Transverse colon (tissue), 4 donors: ENCODE results near the gene SULT4A1. TPM values are rescaled to one million over a fixed set of nuclear protein-coding genes. Genes with fewer than 3 reads are reported as not detected.

Experiments used
- DNase-seq: peaks from one replicate; pipeline ENCODE4 v3.0.0-alpha.2; 2019
- H3K27ac ChIP-seq, 4 donors: fragments of 200-600 bp; sonication (generic); 2 replicates each; pipeline ENCODE4 v1.5.1; 2016 to 2018; ENCODE audit warnings: inconsistent platforms in 4 of 4
- H3K27me3 ChIP-seq: fragments of 200-600 bp; sonication (generic); 2 replicates; pipeline ENCODE4 v1.5.1; 2017; ENCODE audit warnings: inconsistent platforms
- H3K36me3 ChIP-seq, 4 donors: fragments of 200-600 bp; sonication (generic); 2 replicates each; pipeline ENCODE4 v1.5.1; 2017 to 2019; ENCODE audit warnings: inconsistent platforms in 4 of 4
- H3K4me1 ChIP-seq, 4 donors: fragments of 200-600 bp; sonication (generic); 2 replicates each; pipeline ENCODE4 v1.5.1; 2017 to 2020; ENCODE audit warnings: inconsistent platforms in 4 of 4
- H3K4me3 ChIP-seq, 4 donors: fragments of 200-600 bp; sonication (generic); 1 replicate in 1 of 4; 2 replicates in 3 of 4; pipeline versions ENCODE4 v1.5.1 to v1.6.1; 2017 to 2019; ENCODE audit warnings: inconsistent platforms in 4 of 4
- H3K9me3 ChIP-seq, 2 donors: fragments of 200-600 bp; sonication (generic); 2 replicates each; pipeline ENCODE4 v1.5.1; 2017 to 2019; ENCODE audit warnings: inconsistent platforms in 2 of 2
- EP300 ChIP-seq: sonication (generic); formaldehyde crosslinking; IDR thresholded peaks from one replicate; pipeline ENCODE4 v1.6.1; 2017; ENCODE audit warnings: antibody characterized with exemption, low read depth
- POLR2A ChIP-seq: fragments of 450-650 bp; IDR thresholded peaks from one replicate; pipeline ENCODE4 v1.6.1; 2016; ENCODE audit warnings: antibody characterized with exemption, mild to moderate bottlenecking, moderate library complexity
- POLR2AphosphoS5 ChIP-seq, 3 donors: sonication (generic); formaldehyde crosslinking; IDR thresholded peaks; one replicate each; pipeline ENCODE4 v1.6.1; 2016; ENCODE audit warnings: antibody characterized with exemption in 3 of 3
- WGBS, 2 donors: methylation state at CpG; one replicate each; pipeline ENCODE4 v1.1.5; 2018; ENCODE audit warnings: low coverage in 1 of 2; 5-methylcytosine and 5-hydroxymethylcytosine counted together
- in situ Hi-C, 4 donors: fragments of 200-750 bp; cut with MboI; loops; one replicate each; pipeline versions ENCODE4 v1.15.0 to v1.15.1; 2017; ENCODE audit warnings: low sequenced_read_pairs in 3 of 4, low pct_ligation_motif_present in 1 of 4, low pct_unique_long_range_greater_than_20kb in 1 of 4
- intact Hi-C: fragments of 100-400 bp; cut with DNase I; formaldehyde crosslinking; loops from one replicate; pipeline ENCODE4 v1.15.1; 2023; ENCODE audit warnings: low total_unique reads
- total RNA-seq, 4 donors: library from RNA; depleted of rRNA; stranded (reverse); fragments of >200 nt; gene quantifications; one replicate each; pipeline ENCODE4 v1.1.0, GENCODE V29; 2016
- TF ChIP-seq, protein P1 (sequence below), 5 experiments: fragments of 200-600 bp in 3 of 5; fragments of 450-650 bp in 2 of 5; sonication (generic) in 3 of 5; IDR thresholded peaks; 1 replicate in 2 of 5; 2 replicates in 3 of 5; pipeline ENCODE4 v1.5.1; 2016 to 2017; ENCODE audit warnings: antibody characterized with exemption in 5 of 5, inconsistent platforms in 3 of 5, mild to moderate bottlenecking in 2 of 5, moderate library complexity in 1 of 5

The SULT4A1 gene
- total RNA-seq, 4 donors from 2014 or later, result 0.32 to 0.68 TPM; not detected in 2

DNA sequence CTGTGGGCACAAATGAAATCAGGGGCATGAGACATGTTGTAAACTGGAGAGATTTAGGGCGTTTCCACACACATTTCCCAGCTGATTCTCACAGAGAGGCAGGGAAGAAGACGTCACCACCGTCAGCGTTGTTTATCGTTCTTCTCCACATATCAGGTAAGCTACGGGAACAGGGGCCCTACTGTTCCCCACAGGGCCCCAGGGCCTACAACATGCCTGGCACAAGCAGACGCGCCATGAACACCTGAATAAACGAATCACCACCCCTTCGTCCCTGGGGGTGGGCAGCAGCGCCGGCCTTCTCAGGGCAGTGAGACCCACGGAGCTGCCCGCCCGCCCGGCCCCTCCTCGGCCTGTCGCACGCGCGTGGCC is 50.5 kb downstream of the SULT4A1 start:
- Histone ChIP-seq H3K9me3 (no peaks in the 10 kb centered on the region), H3K27ac (peak overlapping the region; percentile 76 to 83 (median 78)), H3K36me3 (no peaks in the 10 kb centered on the region), H3K27me3 (no peaks in the 10 kb centered on the region), H3K4me1 (peaks cover 5 to 18% (median 10%) of the 10 kb centered on the region in 4 donors), H3K4me3 (peak overlapping the region; percentile 60 to 96 (median 74))
- TF ChIP-seq POLR2AphosphoS5 (IDR thresholded peaks at IDR 0.05) (no peak), POLR2A (no peak), EP300 (no peak)
- TF ChIP-seq, protein P1, sequence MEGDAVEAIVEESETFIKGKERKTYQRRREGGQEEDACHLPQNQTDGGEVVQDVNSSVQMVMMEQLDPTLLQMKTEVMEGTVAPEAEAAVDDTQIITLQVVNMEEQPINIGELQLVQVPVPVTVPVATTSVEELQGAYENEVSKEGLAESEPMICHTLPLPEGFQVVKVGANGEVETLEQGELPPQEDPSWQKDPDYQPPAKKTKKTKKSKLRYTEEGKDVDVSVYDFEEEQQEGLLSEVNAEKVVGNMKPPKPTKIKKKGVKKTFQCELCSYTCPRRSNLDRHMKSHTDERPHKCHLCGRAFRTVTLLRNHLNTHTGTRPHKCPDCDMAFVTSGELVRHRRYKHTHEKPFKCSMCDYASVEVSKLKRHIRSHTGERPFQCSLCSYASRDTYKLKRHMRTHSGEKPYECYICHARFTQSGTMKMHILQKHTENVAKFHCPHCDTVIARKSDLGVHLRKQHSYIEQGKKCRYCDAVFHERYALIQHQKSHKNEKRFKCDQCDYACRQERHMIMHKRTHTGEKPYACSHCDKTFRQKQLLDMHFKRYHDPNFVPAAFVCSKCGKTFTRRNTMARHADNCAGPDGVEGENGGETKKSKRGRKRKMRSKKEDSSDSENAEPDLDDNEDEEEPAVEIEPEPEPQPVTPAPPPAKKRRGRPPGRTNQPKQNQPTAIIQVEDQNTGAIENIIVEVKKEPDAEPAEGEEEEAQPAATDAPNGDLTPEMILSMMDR (IDR thresholded peaks at IDR 0.05), result no peak
- in situ Hi-C loops (loop anchor here in 1 of 4 donors (25.0 kb wide), 1 partner anchor 424 kb away; no protein-coding TSS in a partner anchor), intact Hi-C loops (no loop called here)
- 0% methylated on average over 5 to 15 of the region's 21 CpGs for WGBS, 2 donors
- peak; percentile 13 for DNase-seq

- no peak overlapping the region for H3K4me3 ChIP-seq
- H3K9me3 ChIP-seq, result peaks cover 5 to 14% of the 10 kb centered on the region in 2 donors
- WGBS, 2 donors, result 63 to 68% methylated on average over 4 to 5 of the region's 5 CpGs
- intact Hi-C loops, result no loop called here
- no peak overlapping the region for H3K27ac ChIP-seq
- no peaks in the 10 kb centered on the region for H3K27me3 ChIP-seq
- in situ Hi-C loops, result loop anchor here in 1 of 4 donors (25.0 kb wide), 1 partner anchor 416 kb away; no protein-coding TSS in a partner anchor
- DNase-seq, result no peak
- no peaks in the 10 kb centered on the region for H3K36me3 ChIP-seq
- no peak for TF ChIP-seq POLR2AphosphoS5 (IDR thresholded peaks at IDR 0.05)
- TF ChIP-seq POLR2A, result no peak
- no peak for TF ChIP-seq EP300
- TF ChIP-seq, protein P1 (IDR thresholded peaks at IDR 0.05), result no peak
- no peaks in the 10 kb centered on the region for H3K4me1 ChIP-seq
Measured at GRCh38 chr22:43802897-43803495, 59.3 kb downstream of the SULT4A1 start.

- WGBS, 2 donors, result 92 to 100% methylated on average over 1 of the region's 1 CpG
- H3K36me3 ChIP-seq, result no peaks in the 10 kb centered on the region
- TF ChIP-seq, protein P1 (IDR thresholded peaks at IDR 0.05), result no peak
- no peaks in the 10 kb centered on the region for H3K27me3 ChIP-seq
- no peak for DNase-seq
- intact Hi-C loops, result no loop called here
- no peak overlapping the region for H3K27ac ChIP-seq
- H3K4me1 ChIP-seq, result peaks cover 0 to 5% (median 0%) of the 10 kb centered on the region in 4 donors
- H3K9me3 ChIP-seq, result peaks cover 5 to 14% of the 10 kb centered on the region in 2 donors
- in situ Hi-C loops, result loop anchor here in 1 of 4 donors (25.0 kb wide), 1 partner anchor 414 kb away; no protein-coding TSS in a partner anchor
- no peak overlapping the region for H3K4me3 ChIP-seq
Measured at GRCh38 chr22:43800970-43801369, 61.3 kb downstream of the SULT4A1 start.

DNA sequence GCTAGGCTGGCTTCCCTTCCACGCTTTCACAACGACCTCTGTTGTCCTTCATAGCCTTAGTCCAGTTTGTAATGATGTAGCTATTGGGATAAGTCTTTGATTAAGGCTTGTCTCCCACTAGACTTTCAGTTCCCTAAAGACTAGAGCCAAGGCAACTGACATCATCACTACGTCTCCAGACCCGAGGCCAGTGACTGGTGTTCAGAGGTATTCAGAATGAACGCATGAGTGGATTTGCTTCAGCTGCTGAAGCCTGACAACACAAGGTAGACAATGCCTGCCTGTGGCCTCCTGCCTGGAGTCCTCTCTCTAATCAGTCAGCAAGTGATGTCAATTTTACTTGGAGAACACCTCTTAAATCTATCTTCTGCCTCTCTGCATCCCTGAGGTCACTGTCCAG is 63.8 kb downstream of the SULT4A1 start:
- in situ Hi-C loops, result no loop called here

More for the DNA sequence above, 63.8 kb downstream of the SULT4A1 start:
- Histone ChIP-seq H3K36me3 (no peaks in the 10 kb centered on the region), H3K4me1 (peaks cover 0 to 5% (median 0%) of the 10 kb centered on the region in 4 donors), H3K27ac (no peak overlapping the region), H3K4me3 (no peak overlapping the region), H3K27me3 (no peaks in the 10 kb centered on the region), H3K9me3 (peaks cover 5 to 14% of the 10 kb centered on the region in 2 donors)
- 67 to 77% methylated on average over 2 to 5 of the region's 5 CpGs for WGBS, 2 donors
- TF ChIP-seq EP300, result no peak
- TF ChIP-seq POLR2A, result no peak
- no peak for TF ChIP-seq POLR2AphosphoS5 (IDR thresholded peaks at IDR 0.05)
- TF ChIP-seq, protein P1 (IDR thresholded peaks at IDR 0.05), result no peak
- intact Hi-C loops, result no loop called here
- no peak for DNase-seq
